GM12878 (cell line): ENCODE data around the gene GPR155. TPM values are rescaled to one million over a fixed set of nuclear protein-coding genes. Genes with fewer than 3 reads are reported as not detected.
A peak's percentile ranks its signal among the peaks of the same experiment; 100 is the strongest.

Experiments
- ATAC-seq: fragments of 200-7000 bp; cut with Tn5 transposase; 3 replicates; pipeline ENCODE4 v1.9.1; 2020; ENCODE audit warnings: mild to moderate bottlenecking, moderate library complexity
- BruUV-seq: library from RNA; stranded (reverse); fragments of 400-500 nt; replicated peaks from 2 replicates; lab custom pipeline; 2021; lab: Mats Ljungman, UMichigan
- CTCF ChIA-PET: fragments of 300-600 bp; sonication (Branson Sonifier 250); formaldehyde crosslinking; extraction: SDS; loops from one replicate; lab custom pipeline; 2021; ENCODE audit warnings: inconsistent platforms; lab: Yijun Ruan, JAX
- POLR2A ChIA-PET: fragments of 350-600 bp; formaldehyde crosslinking; extraction: SDS; loops from one replicate; lab custom pipeline; 2021; ENCODE audit warnings: inconsistent platforms; lab: Charles Lee
- RAD21 ChIA-PET: fragments of 300-600 bp; sonication (Branson Sonifier 250); formaldehyde crosslinking; loops from one replicate; lab custom pipeline; 2023; ENCODE audit warnings: antibody characterized with exemption; ENCODE audit not compliant: unreplicated experiment; lab: Charles Lee
- SMC1A ChIA-PET: fragments of 300-600 bp; sonication (Branson Sonifier 250); formaldehyde crosslinking; loops from one replicate; lab custom pipeline; 2023; ENCODE audit not compliant: unreplicated experiment, uncharacterized antibody; lab: Charles Lee
- DNase-seq: peaks from one replicate; pipeline ENCODE4 v3.0.0-alpha.2; 2011; ENCODE audit warnings: low read depth, low spot score
- FAIRE-seq: peaks from 3 replicates; lab custom pipeline; 2011; peaks lifted over from hg19 to GRCh38; lab: Jason Lieb, UNC
- H2AFZ ChIP-seq: 2 replicates; pipeline ENCODE4 v1.6.0; 2011; ENCODE audit warnings: low read depth, low read length, control low read depth; ENCODE audit not compliant: control insufficient read depth
- H3K27ac ChIP-seq: 2 replicates; pipeline ENCODE4 v1.5.1; 2011; ENCODE audit warnings: control low read depth; ENCODE audit not compliant: control insufficient read depth, insufficient read depth
- H3K27me3 ChIP-seq, 2 experiments: replicated peaks in 1 of 2; 2 replicates each; pipeline versions ENCODE4 v1.6.0 to v1.6.1; 2011; ENCODE audit warnings: low read length in 1 of 2; ENCODE audit not compliant: control insufficient read depth in 2 of 2, insufficient read depth in 2 of 2
- H3K36me3 ChIP-seq, 2 experiments: 2 replicates each; pipeline ENCODE4 v1.5.1; 2011; ENCODE audit warnings: low read length in 1 of 2; ENCODE audit not compliant: control insufficient read depth in 2 of 2, insufficient read depth in 2 of 2
- H3K4me1 ChIP-seq: 2 replicates; pipeline ENCODE4 v1.6.1; 2011; ENCODE audit warnings: mild to moderate bottlenecking, low read length, moderate library complexity, mixed read lengths; ENCODE audit not compliant: control insufficient read depth, insufficient read depth
- H3K4me2 ChIP-seq: 2 replicates; pipeline ENCODE4 v1.6.0; 2011; ENCODE audit warnings: control low read depth; ENCODE audit not compliant: control insufficient read depth, insufficient read depth
- H3K4me3 ChIP-seq: fragments of 200-600 bp; sonication (generic); 2 replicates; pipeline ENCODE4 v1.5.1; 2016
- H3K79me2 ChIP-seq: 2 replicates; pipeline ENCODE4 v1.6.0; 2011; ENCODE audit warnings: low read length; ENCODE audit not compliant: control insufficient read depth, insufficient read depth
- H3K9ac ChIP-seq: 2 replicates; pipeline ENCODE4 v1.8.0; 2011; ENCODE audit warnings: low read length, control low read depth, mixed read lengths; ENCODE audit not compliant: control insufficient read depth, insufficient read depth
- H3K9me3 ChIP-seq: replicated peaks from 3 replicates; pipeline ENCODE4 v1.5.1; 2011; ENCODE audit warnings: mild to moderate bottlenecking, low read length; ENCODE audit not compliant: control insufficient read depth, insufficient read depth
- H4K20me1 ChIP-seq: 2 replicates; pipeline ENCODE4 v1.6.0; 2011; ENCODE audit not compliant: control insufficient read depth, insufficient read depth
- ASH2L ChIP-seq: fragments of 300-600, 200-600 bp; sonication (generic); IDR thresholded peaks from 2 replicates; pipeline ENCODE4 v1.6.1; 2017; ENCODE audit warnings: low read depth, mild to moderate bottlenecking, borderline replicate concordance
- ATF7 ChIP-seq: fragments of 450-650 bp; IDR thresholded peaks from 2 replicates; pipeline ENCODE4 v1.6.1; 2016; ENCODE audit warnings: low read depth, mild to moderate bottlenecking
- BHLHE40 ChIP-seq, 2 experiments: fragments of 450-650 bp in 1 of 2; IDR thresholded peaks; 2 replicates each; pipeline ENCODE4 v1.6.1; 2011 to 2017; ENCODE audit warnings: low read depth in 2 of 2, borderline replicate concordance in 1 of 2, improper control_type of control experiment in 1 of 2, low read length in 1 of 2, mild to moderate bottlenecking in 1 of 2
- BMI1 ChIP-seq: fragments of 450-650 bp; IDR thresholded peaks from 2 replicates; pipeline ENCODE4 v1.6.1; 2016; ENCODE audit warnings: mild to moderate bottlenecking, moderate library complexity, borderline replicate concordance
- FOXM1 ChIP-seq: IDR thresholded peaks from 2 replicates; pipeline ENCODE4 v1.6.1; 2012; ENCODE audit warnings: low read depth, mild to moderate bottlenecking, inconsistent platforms, low read length, moderate library complexity
- HCFC1 ChIP-seq: fragments of 150-350 bp; IDR thresholded peaks from 2 replicates; pipeline ENCODE4 v1.6.1; 2014; ENCODE audit warnings: low read length
- JUNB ChIP-seq: IDR thresholded peaks from 2 replicates; pipeline ENCODE4 v1.6.1; 2016; ENCODE audit warnings: antibody characterized with exemption, mild to moderate bottlenecking
- POLR2AphosphoS5 ChIP-seq: IDR thresholded peaks from 2 replicates; pipeline ENCODE4 v1.6.1; 2011; ENCODE audit warnings: mild to moderate bottlenecking, low read length, inconsistent platforms
- RUNX3 ChIP-seq: IDR thresholded peaks from 2 replicates; pipeline ENCODE4 v1.6.1; 2012; ENCODE audit warnings: low read length, inconsistent platforms
- SMARCA5 ChIP-seq: fragments of 450-650 bp; IDR thresholded peaks from 2 replicates; pipeline ENCODE4 v1.6.1; 2017; ENCODE audit warnings: mild to moderate bottlenecking
- SREBF1 ChIP-seq: IDR thresholded peaks from 2 replicates; pipeline ENCODE4 v1.6.1; 2012; ENCODE audit warnings: mild to moderate bottlenecking, low read length
- SUPT20H ChIP-seq: IDR thresholded peaks from 2 replicates; pipeline ENCODE4 v1.6.1; 2011; ENCODE audit warnings: low read depth, mild to moderate bottlenecking, low read length, moderate library complexity, borderline replicate concordance; ENCODE audit not compliant: control insufficient read depth
- SUZ12 ChIP-seq: fragments of 200-600 bp; sonication (generic); IDR thresholded peaks from one replicate; pipeline ENCODE4 v1.6.1; 2018; ENCODE audit warnings: antibody characterized with exemption, mild to moderate bottlenecking; ENCODE audit not compliant: unreplicated experiment
- WGBS: methylation state at CpG from one replicate; pipeline ENCODE4 v1.1.6; 2016; ENCODE audit warnings: low lambda C conversion rate; ENCODE audit not compliant: insufficient replicate concordance, insufficient coverage; ENCODE audit errors: missing lambda C conversion rate; 5-methylcytosine and 5-hydroxymethylcytosine counted together
- in situ Hi-C: fragments of 300-500 bp; cut with MboI; formaldehyde crosslinking; loops from 9 replicates; pipeline ENCODE4 v1.14.3; 2018; ENCODE audit warnings: mixed read lengths
- intact Hi-C: fragments of 100-400 bp; cut with micrococcal nuclease; formaldehyde crosslinking; loops from one replicate; pipeline ENCODE4 v1.14.2; 2022; ENCODE audit not compliant: unreplicated experiment
- polyA plus RNA-seq, 11 experiments: library from polyadenylated mRNA; depleted of rRNA in 4 of 11; unstranded in 6 of 11; stranded (reverse) in 5 of 11; fragments of >200 nt; fragmentation: Nextera tagmentation in 4 of 11; fragmentation: Illumina TruSeq in 1 of 11; extraction: Ambion mirVana in 4 of 11; extraction: Trizol in 1 of 11; gene quantifications; 1 replicate in 1 of 11; 2 replicates in 10 of 11; pipeline versions ENCODE4 v1.2.1 to v1.2.3, GENCODE V29; 2011 to 2016; ENCODE audit warnings: inconsistent platforms in 2 of 11, missing spikeins in 2 of 11, low read depth in 1 of 11
- total RNA-seq, 4 experiments: library from RNA; depleted of rRNA in 3 of 4; stranded (reverse); fragments of >200 nt in 3 of 4; fragmentation: Illumina TruSeq in 1 of 4; extraction: Trizol in 1 of 4; gene quantifications; 2 replicates each; pipeline versions ENCODE4 v1.2.1 to v1.2.3, GENCODE V29; 2013 to 2021
- TF ChIP-seq, protein P1 (sequence below): fragments of 450-650 bp; IDR thresholded peaks from 2 replicates; pipeline ENCODE4 v1.6.1; 2017; ENCODE audit warnings: antibody characterized with exemption, mild to moderate bottlenecking, moderate library complexity
- TF ChIP-seq, protein P2 (sequence below): fragments of 450-650 bp; formaldehyde crosslinking; IDR thresholded peaks from 2 replicates; pipeline ENCODE4 v1.4.0; 2022; ENCODE audit warnings: mild to moderate bottlenecking, moderate library complexity

The GPR155 gene
- total and polyA plus RNA-seq, 10 of the 15 experiments (the other 5 are each of a cell fraction or from before 2014, with no cell fraction given), result 0.53 to 3.0 (median 1.5) TPM

DNA sequence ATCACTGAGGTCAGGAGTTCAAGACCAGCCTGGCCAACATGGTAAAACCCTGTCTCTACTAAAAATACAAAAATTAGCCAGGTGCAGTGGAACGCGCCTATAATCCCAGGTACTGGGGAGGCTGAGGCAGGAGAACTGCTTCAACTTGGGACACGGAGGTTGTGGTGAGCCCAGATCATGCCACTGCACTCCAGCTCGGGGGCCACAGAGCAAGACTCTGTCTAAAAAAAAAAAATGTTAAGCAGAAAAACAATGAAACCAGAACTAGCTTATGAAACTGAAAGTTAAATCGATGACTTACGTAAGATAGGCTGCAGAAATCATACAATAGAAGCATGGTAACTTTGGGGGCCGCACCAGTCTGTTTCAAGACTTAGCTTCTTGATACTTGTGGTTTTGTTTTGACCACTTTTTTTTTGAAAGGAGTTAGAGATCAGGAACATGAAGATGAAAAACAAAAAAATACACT is 6.2 kb upstream of the GPR155 start (continued):
- TF ChIP-seq, protein P1, sequence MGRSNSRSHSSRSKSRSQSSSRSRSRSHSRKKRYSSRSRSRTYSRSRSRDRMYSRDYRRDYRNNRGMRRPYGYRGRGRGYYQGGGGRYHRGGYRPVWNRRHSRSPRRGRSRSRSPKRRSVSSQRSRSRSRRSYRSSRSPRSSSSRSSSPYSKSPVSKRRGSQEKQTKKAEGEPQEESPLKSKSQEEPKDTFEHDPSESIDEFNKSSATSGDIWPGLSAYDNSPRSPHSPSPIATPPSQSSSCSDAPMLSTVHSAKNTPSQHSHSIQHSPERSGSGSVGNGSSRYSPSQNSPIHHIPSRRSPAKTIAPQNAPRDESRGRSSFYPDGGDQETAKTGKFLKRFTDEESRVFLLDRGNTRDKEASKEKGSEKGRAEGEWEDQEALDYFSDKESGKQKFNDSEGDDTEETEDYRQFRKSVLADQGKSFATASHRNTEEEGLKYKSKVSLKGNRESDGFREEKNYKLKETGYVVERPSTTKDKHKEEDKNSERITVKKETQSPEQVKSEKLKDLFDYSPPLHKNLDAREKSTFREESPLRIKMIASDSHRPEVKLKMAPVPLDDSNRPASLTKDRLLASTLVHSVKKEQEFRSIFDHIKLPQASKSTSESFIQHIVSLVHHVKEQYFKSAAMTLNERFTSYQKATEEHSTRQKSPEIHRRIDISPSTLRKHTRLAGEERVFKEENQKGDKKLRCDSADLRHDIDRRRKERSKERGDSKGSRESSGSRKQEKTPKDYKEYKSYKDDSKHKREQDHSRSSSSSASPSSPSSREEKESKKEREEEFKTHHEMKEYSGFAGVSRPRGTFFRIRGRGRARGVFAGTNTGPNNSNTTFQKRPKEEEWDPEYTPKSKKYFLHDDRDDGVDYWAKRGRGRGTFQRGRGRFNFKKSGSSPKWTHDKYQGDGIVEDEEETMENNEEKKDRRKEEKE, result no peak
- TF ChIP-seq HCFC1 (no peak), SREBF1 (no peak), ASH2L (no peak), POLR2AphosphoS5 (no peak), BHLHE40 (IDR thresholded peaks at IDR 0.05; ENCODE audit: borderline replicate concordance in 1 of 2, low read depth in 2 of 2, low read length in 1 of 2) (peak; percentile 10 to 14; a peak in 1 of 4 replicates), SMARCA5 (peak; percentile 76), FOXM1 (peak; percentile 62), RUNX3 (peak; percentile 94), ATF7 (peak; percentile 94), BMI1 (no peak)

DNA sequence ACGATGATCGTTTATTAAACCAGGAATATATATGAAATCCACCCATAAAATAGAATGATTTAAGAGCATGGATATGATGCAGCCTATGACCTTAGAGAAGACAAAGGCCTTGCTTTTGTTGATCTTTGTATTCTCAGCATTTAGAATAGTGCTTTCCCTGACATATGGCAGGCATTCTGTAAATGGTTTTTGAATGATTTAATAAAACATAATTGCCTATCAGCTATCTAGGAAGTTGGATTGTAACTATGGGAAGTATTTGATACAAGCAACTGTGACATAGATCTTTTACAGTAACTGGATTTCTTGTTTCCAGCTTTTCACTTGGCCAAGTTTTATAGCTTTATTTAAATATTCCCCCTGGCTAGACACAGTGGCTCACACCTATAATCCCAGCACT is 5.1 kb upstream of the GPR155 start:
- H2AFZ ChIP-seq, result no peak overlapping the region
- SMC1A ChIA-PET, result interaction anchor here (1.0 to 3.9 kb wide), 12 partner anchors 11 to 194 kb away, joined by 3 to 46 read pairs (median 6); no protein-coding TSS in a partner anchor
- H3K9me3 ChIP-seq, result no peaks in the 10 kb centered on the region
- no peak for FAIRE-seq
- 98% methylated on average over 2 of the region's 2 CpGs for WGBS
- intact Hi-C loops, result loop anchor here (5.0 kb wide), 1 partner anchor 105 kb away; the partner anchor contains the start of gene WIPF1
- no TSS peak for BruUV-seq
- CTCF ChIA-PET, result interaction anchor here (0.6 to 6.1 kb wide), 6 partner anchors 12 to 271 kb away, joined by 3 to 49 read pairs (median 4); no protein-coding TSS in a partner anchor
- H3K36me3 ChIP-seq, result no peaks in the 10 kb centered on the region
- DNase-seq, result no peak
- H3K79me2 ChIP-seq, result no peaks in the 10 kb centered on the region
- no peak overlapping the region for H3K4me2 ChIP-seq
- in situ Hi-C loops, result no loop called here
- ATAC-seq, result no peak
- RAD21 ChIA-PET, result interaction anchor here (1.1 to 3.0 kb wide), 6 partner anchors 8 to 142 kb away, joined by 3 to 17 read pairs (median 8); no protein-coding TSS in a partner anchor
- POLR2A ChIA-PET, result interaction anchor here (1.3 to 2.8 kb wide), 3 partner anchors 21 to 109 kb away, joined by 4 to 10 read pairs (median 7); partner anchors contain the start of gene WIPF1
- no peaks in the 10 kb centered on the region for H4K20me1 ChIP-seq
- H3K27me3 ChIP-seq, result no peaks in the 10 kb centered on the region
- peaks cover 17% of the 10 kb centered on the region; the same call in 1 of the 2 replicates for H3K4me1 ChIP-seq
- no peak overlapping the region for H3K9ac ChIP-seq
- H3K27ac ChIP-seq, result no peak overlapping the region
- no peak overlapping the region for H3K4me3 ChIP-seq
- TF ChIP-seq SUZ12, result no peak
- no peak for TF ChIP-seq SUPT20H
- TF ChIP-seq, protein P2, sequence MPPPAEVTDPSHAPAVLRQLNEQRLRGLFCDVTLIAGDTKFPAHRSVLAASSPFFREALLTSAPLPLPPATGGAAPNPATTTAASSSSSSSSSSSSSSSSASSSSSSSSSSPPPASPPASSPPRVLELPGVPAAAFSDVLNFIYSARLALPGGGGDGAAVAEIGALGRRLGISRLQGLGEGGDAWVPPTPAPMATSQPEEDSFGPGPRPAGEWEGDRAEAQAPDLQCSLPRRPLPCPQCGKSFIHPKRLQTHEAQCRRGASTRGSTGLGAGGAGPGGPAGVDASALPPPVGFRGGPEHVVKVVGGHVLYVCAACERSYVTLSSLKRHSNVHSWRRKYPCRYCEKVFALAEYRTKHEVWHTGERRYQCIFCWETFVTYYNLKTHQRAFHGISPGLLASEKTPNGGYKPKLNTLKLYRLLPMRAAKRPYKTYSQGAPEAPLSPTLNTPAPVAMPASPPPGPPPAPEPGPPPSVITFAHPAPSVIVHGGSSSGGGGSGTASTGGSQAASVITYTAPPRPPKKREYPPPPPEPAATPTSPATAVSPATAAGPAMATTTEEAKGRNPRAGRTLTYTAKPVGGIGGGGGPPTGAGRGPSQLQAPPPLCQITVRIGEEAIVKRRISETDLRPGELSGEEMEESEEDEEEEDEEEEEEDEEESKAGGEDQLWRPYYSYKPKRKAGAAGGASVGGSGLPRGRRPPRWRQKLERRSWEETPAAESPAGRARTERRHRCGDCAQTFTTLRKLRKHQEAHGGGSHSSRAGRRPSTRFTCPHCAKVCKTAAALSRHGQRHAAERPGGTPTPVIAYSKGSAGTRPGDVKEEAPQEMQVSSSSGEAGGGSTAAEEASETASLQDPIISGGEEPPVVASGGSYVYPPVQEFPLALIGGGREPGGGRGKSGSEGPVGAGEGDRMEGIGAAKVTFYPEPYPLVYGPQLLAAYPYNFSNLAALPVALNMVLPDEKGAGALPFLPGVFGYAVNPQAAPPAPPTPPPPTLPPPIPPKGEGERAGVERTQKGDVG (CRISPR knock-in tag), result no peak
- TF ChIP-seq JUNB, result no peak
- no peak for TF ChIP-seq SREBF1
- TF ChIP-seq HCFC1, result no peak
